Iris pigment epithelial cell (primary cell): ENCODE data around the gene NUP37.

Experiments
- DNase-seq: peaks from one replicate; pipeline ENCODE4 v3.0.0-alpha.2; 2011; ENCODE audit warnings: low read depth

Gene NUP37

DNA sequence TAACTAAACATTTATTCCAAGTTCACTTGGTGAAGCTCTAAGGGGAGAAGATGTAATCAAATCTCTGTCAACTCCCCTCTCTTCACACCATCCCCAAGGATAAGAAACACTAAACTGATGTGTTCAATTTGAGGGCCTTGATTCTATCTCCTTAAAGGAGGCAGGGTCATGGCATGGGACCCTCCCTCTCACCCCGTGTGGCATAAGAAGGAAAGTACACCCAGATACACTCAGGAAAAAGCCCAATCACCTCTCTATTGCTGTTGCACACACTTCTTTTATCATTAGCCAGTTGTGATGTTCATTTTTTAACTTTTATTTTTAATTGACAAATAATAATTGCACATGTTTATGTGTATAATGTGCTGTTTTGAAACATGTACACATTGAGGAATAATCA is 93.2 kb downstream of the NUP37 start:
- no peak for DNase-seq

DNA sequence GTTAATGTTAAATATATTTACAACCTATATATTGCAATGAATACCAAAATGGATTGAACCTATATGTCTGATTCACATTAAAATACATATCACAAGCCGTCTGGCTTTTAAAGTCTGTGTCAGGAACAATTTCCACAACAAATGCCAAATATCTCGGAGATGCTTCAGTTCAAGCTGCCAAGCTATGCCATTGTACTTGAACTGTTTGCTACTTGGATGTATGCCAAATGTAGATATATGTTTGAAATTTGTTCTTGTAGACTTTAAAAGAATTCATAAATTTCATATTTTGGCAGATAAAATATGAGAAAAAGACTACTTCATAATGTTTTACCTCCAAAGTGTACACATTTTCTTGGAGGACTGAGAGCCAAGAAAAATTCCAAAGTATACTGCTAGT is 95.1 kb downstream of the NUP37 start:
- DNase-seq: no peak

DNA sequence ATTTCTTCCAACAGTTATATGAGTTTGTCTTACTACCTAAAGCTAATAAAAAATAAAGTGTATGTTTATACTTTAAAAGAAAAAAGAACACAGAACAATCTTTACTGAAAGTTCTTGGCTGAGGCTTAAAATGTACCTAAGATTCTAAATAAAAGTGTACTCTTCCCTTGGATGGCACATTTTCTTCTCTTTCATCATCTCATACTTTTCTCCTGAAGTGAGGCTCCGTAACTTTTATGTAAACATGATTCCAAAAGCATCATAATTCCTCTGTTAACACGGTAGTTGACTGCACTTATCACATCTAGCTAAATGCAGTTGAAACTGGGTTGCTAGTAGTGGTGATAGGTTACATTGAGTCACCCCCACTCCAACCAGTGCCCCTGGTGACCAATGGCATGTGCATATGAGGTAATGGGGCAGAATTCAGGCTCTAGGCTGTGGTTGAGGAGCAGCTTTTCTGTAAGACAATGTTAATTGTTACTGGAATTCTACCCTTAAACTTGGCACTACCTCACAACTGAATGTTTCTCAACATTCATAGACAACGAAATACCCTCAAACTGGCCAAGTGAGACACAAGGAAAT is 96.5 kb downstream of the NUP37 start:
- DNase-seq: peak; percentile 89
